Measurements from ENCODE around the gene FAM200A.

- TF ChIP-seq EZH2phosphoT487 (IDR thresholded peaks at IDR 0.05; ENCODE audit: borderline replicate concordance) (no peak), CTCF (conservative IDR thresholded peaks at IDR 0.05; ENCODE audit: low read length) (no peak)
Measured at GRCh38 chr7:99558306-99559174, 6.6 kb upstream of the FAM200A start, which contains the start of gene ZNF655.
